ENCODE data around the gene TIMM22. TPM values are rescaled to one million over a fixed set of nuclear protein-coding genes. Genes with fewer than 3 reads are reported as not detected.

Gene TIMM22
- total and polyA plus RNA-seq, 2 donors (not counting 1 experiment from before 2014, with no cell fraction given): 4.1 to 9.5 TPM

DNA sequence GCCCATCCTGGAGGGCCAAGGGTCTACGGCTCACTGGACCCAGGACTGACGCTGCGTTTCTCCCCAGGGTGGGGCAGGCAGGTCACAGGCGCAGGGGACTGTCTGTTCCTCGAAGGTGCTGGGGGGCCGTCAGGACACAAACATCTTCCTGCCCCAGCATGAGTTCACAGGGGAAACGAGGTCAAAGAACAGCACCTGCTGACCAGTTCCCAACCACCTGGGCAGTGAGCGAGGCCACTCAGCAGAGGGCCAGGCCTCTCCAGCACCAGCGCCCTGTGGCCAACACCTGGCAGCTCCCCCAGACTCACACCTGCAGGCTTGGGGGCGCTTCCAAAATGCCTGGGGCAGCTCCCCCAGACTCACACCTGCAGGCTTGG, 29.7 kb downstream of the TIMM22 start:
- Histone ChIP-seq H4K20me1 (ENCODE audit: control insufficient read depth, insufficient read depth, low read length, poor library complexity, severe bottlenecking) (peaks cover 44% of the 10 kb centered on the region), H3K9ac (ENCODE audit: low read length) (no peak overlapping the region), H3K4me3 (ENCODE audit: control extremely low read depth in 1 of 5, extremely low read depth in 1 of 5, insufficient read depth in 1 of 5, low read depth in 2 of 5, low read length in 4 of 5) (no peak overlapping the region), H3K27me3 (replicated peaks in 1 of 4; ENCODE audit: control extremely low read depth in 1 of 4, control insufficient read depth in 3 of 4, insufficient read depth in 4 of 4, low read length in 3 of 4) (no peaks in the 10 kb centered on the region), H3K27ac (ENCODE audit: low read length in 2 of 2) (no peak overlapping the region), H3K4me1 (ENCODE audit: control insufficient read depth in 2 of 2, insufficient read depth in 2 of 2, low read length in 2 of 2) (no peaks in the 10 kb centered on the region), H3K9me3 (ENCODE audit: control extremely low read depth in 1 of 3, control insufficient read depth in 2 of 3, insufficient read depth in 1 of 3, low read length in 2 of 3) (no peaks in the 10 kb centered on the region), H2AFZ (ENCODE audit: insufficient read depth, low read depth, low read length, poor library complexity, severe bottlenecking) (no peak overlapping the region), H3K79me2 (ENCODE audit: control insufficient read depth, insufficient read depth, low read length) (peaks cover 6% of the 10 kb centered on the region), H3K4me2 (replicated peaks; ENCODE audit: low read depth, low read length, poor library complexity, severe bottlenecking) (no peak overlapping the region), H3K36me3 (replicated peaks in 1 of 2; ENCODE audit: control extremely low read depth in 1 of 2, control insufficient read depth in 1 of 2, extremely low read depth in 1 of 2, insufficient read depth in 2 of 2, low read length in 1 of 2) (no peaks in the 10 kb centered on the region)
- CTCF ChIA-PET: no interaction called here
- Mint-ChIP-seq H3K4me3 (no peak overlapping the region), H3K27me3 (no peaks in the 10 kb centered on the region), H3K4me1 (no peaks in the 10 kb centered on the region), H3K9me3 (ENCODE audit: insufficient read depth) (no peaks in the 10 kb centered on the region), H3K27ac (no peak overlapping the region)
- ATAC-seq (ENCODE audit: low read depth): no peak
- TF ChIP-seq EZH2 (IDR thresholded peaks at IDR 0.05; ENCODE audit: borderline replicate concordance, insufficient read depth, low read depth, low read length, poor library complexity, severe bottlenecking): no peak
- TF ChIP-seq CTCF (IDR thresholded peaks at IDR 0.05): no peak
- POLR2A ChIA-PET: no interaction called here
- 95% methylated on average over 10 of the region's 10 CpGs for WGBS (ENCODE audit: insufficient coverage)
- no peak for DNase-seq
- intact Hi-C loops (cut with micrococcal nuclease): no loop called here

DNA sequence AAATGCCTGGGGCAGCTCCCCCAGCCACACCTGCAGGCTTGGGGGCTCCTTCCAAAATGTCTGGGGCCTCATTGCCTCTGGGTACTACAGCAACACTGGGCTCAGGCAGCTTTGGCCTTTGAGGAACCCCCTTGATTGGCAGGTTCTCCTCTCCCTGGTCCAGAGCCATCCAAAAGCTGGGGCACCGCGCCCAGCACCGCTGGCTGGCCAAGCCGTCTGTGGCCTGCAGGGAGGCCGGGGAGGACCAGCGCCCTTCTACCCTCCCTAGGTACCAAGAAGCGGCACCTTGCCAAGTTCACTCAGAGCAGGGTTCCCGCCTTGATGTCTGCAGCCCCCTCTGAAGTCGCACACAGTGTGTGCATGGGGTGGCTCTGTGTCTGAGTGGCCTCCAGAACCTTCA, 30.1 kb downstream of the TIMM22 start:
- Histone ChIP-seq H3K4me3 (ENCODE audit: control extremely low read depth in 1 of 5, extremely low read depth in 1 of 5, insufficient read depth in 1 of 5, low read depth in 2 of 5, low read length in 4 of 5) (no peak overlapping the region), H3K4me2 (replicated peaks; ENCODE audit: low read depth, low read length, poor library complexity, severe bottlenecking) (no peak overlapping the region), H3K27me3 (replicated peaks in 1 of 4; ENCODE audit: control extremely low read depth in 1 of 4, control insufficient read depth in 3 of 4, insufficient read depth in 4 of 4, low read length in 3 of 4) (no peaks in the 10 kb centered on the region), H4K20me1 (ENCODE audit: control insufficient read depth, insufficient read depth, low read length, poor library complexity, severe bottlenecking) (peaks cover 43% of the 10 kb centered on the region), H3K9me3 (ENCODE audit: control extremely low read depth in 1 of 3, control insufficient read depth in 2 of 3, insufficient read depth in 1 of 3, low read length in 2 of 3) (no peaks in the 10 kb centered on the region), H3K36me3 (replicated peaks in 1 of 2; ENCODE audit: control extremely low read depth in 1 of 2, control insufficient read depth in 1 of 2, extremely low read depth in 1 of 2, insufficient read depth in 2 of 2, low read length in 1 of 2) (no peaks in the 10 kb centered on the region), H3K79me2 (ENCODE audit: control insufficient read depth, insufficient read depth, low read length) (peaks cover 6% of the 10 kb centered on the region), H3K27ac (ENCODE audit: low read length in 2 of 2) (no peak overlapping the region), H3K4me1 (ENCODE audit: control insufficient read depth in 2 of 2, insufficient read depth in 2 of 2, low read length in 2 of 2) (no peaks in the 10 kb centered on the region), H2AFZ (ENCODE audit: insufficient read depth, low read depth, low read length, poor library complexity, severe bottlenecking) (no peak overlapping the region), H3K9ac (ENCODE audit: low read length) (no peak overlapping the region)
- ChIA-PET CTCF (no interaction called here), POLR2A (no interaction called here)
- Mint-ChIP-seq H3K27ac (no peak overlapping the region), H3K9me3 (ENCODE audit: insufficient read depth) (no peaks in the 10 kb centered on the region), H3K27me3 (no peaks in the 10 kb centered on the region), H3K4me3 (no peak overlapping the region), H3K4me1 (no peaks in the 10 kb centered on the region)
- 98% methylated on average over 9 of the region's 9 CpGs for WGBS (ENCODE audit: insufficient coverage)
- intact Hi-C loops (cut with micrococcal nuclease): no loop called here
- no peak for DNase-seq
- TF ChIP-seq EZH2 (IDR thresholded peaks at IDR 0.05; ENCODE audit: borderline replicate concordance, insufficient read depth, low read depth, low read length, poor library complexity, severe bottlenecking) (no peak), CTCF (IDR thresholded peaks at IDR 0.05) (no peak)
- no peak for ATAC-seq (ENCODE audit: low read depth)
